RWPE1 (cell line): ENCODE data around the gene NPW.

Experiments
- CTCF ChIA-PET: fragments of 350-600 bp; sonication (Branson Sonifier 250); formaldehyde crosslinking; extraction: SDS; loops from one replicate; lab custom pipeline; 2021; lab: Yijun Ruan, JAX
- POLR2A ChIA-PET: fragments of 400-600 bp; formaldehyde crosslinking; extraction: SDS; loops from one replicate; lab custom pipeline; 2020; ENCODE audit warnings: antibody characterized with exemption; ENCODE audit not compliant: low non-redundant PET; lab: Yijun Ruan, JAX
- DNase-seq: peaks from one replicate; pipeline ENCODE4 v3.0.0; 2012; ENCODE audit warnings: low spot score
- H3K27ac ChIP-seq: fragments of 450-650 bp; 2 replicates; pipeline ENCODE4 v1.5.1; 2017
- CTCF ChIP-seq: fragments of 450-650 bp; conservative IDR thresholded peaks from 2 replicates; pipeline ENCODE4 v1.5.1; 2017; ENCODE audit warnings: low read depth, mild to moderate bottlenecking

Gene NPW

GRCh38 chr16:2034696-2035430, 15.3 kb downstream of the NPW start:
- no peak for TF ChIP-seq CTCF
- CTCF ChIA-PET = no interaction called here
- POLR2A ChIA-PET = no interaction called here
- peak overlapping the region; percentile 59 for H3K27ac ChIP-seq
- no peak for DNase-seq

DNA sequence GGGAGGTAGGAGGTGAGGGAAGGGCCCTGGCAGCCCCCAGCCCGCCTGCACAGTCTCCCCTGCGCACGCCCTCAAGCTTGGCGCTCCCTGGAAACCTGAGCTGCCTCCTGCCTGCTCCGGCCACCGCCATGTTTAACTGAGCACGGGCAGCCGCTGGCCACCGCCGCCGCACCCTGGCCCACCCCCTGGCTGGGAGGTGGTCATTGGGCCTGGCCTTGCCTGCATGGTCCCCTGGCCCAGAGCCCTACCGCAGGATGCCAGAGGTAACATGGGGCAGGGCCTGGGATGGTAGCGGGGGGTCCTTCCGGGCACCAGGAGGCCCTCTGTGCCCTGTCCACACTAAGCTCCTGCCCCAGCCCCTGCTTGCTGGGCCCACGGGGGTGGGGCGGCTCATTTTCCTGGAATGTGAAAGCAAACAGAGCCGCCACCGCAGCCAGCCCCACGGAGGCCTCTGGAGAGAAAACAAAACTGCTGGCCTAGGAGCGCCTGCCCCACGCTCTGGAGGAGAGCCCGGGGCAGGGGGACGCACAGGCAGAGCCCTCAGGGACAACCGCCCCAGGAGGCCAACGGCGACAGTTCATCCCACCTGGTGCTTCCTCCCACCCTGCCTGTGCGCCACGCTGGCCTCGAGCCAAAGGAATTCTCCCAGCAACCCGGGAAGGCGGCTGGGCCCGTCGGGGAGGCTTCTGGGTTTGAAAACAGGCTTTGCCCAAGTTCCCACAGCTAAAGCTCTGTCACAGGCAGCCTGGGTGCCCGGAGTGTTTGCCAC, 16.0 kb downstream of the NPW start:
- peak overlapping the region; percentile 59 for H3K27ac ChIP-seq
- no peak for DNase-seq
- POLR2A ChIA-PET = no interaction called here
- no peak for TF ChIP-seq CTCF
- CTCF ChIA-PET = interaction anchor here (0.7 kb wide), 1 partner anchor 12 kb away, joined by 3 read pairs; no protein-coding TSS in a partner anchor

GRCh38 chr16:2036200-2036966, 16.8 kb downstream of the NPW start:
- CTCF ChIA-PET = interaction anchor here (0.7 kb wide), 1 partner anchor 11 kb away, joined by 3 read pairs; no protein-coding TSS in a partner anchor
- POLR2A ChIA-PET = no interaction called here
- H3K27ac ChIP-seq = peak overlapping the region; percentile 59
- TF ChIP-seq CTCF = no peak
- DNase-seq = no peak

DNA sequence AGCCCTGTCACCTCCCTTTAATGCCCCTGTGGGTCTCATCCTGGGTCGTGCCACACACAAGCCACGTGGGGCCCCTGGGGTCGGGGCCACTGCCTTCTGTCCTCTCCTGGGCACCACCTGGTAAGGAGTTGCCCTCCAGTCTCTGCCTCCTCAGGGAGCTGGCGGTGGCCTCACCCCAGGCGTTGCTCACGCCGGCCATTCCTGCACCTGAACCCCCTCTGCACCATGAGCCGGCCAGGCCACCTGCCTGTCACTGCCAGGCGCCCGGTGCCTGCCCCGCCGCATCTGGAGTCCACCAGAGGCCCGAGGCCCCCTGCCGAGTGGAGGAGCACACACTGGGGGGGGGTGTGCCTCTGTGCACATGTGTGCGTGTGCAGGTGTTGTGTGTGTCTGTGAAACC, 17.5 kb downstream of the NPW start:
- peak overlapping the region; percentile 12 for H3K27ac ChIP-seq
- no peak for DNase-seq
- CTCF ChIA-PET = interaction anchor here (1.1 kb wide), 1 partner anchor 20 kb away, joined by 3 read pairs; no protein-coding TSS in a partner anchor
- TF ChIP-seq CTCF = no peak
- POLR2A ChIA-PET = no interaction called here

GRCh38 chr16:2037647-2038381, 18.2 kb downstream of the NPW start:
- no peak for DNase-seq
- ChIA-PET POLR2A (no interaction called here), CTCF (interaction anchor here (0.6 to 1.1 kb wide), 2 partner anchors 20 to 44 kb away, joined by 3 read pairs; no protein-coding TSS in a partner anchor)
- TF ChIP-seq CTCF = no peak
- H3K27ac ChIP-seq = peak overlapping the region; percentile 12
